GM19099 (cell line): ENCODE measurements around the gene OR10T2.

Source experiments
- POLR2A ChIP-seq: IDR thresholded peaks from 3 replicates; pipeline ENCODE4 v1.6.1; 2011; ENCODE audit warnings: low read depth; ENCODE audit not compliant: insufficient read length; ENCODE audit errors: extremely low read depth

OR10T2 gene

GRCh38 chr1:158371188-158371953 lies 27.9 kb downstream of the OR10T2 start:
- no peak for TF ChIP-seq POLR2A

GRCh38 chr1:158366783-158367182 lies 32.5 kb downstream of the OR10T2 start:
- TF ChIP-seq POLR2A = no peak

- no peak for TF ChIP-seq POLR2A
Measured at GRCh38 chr1:158362941-158363340, 36.3 kb downstream of the OR10T2 start.

- TF ChIP-seq POLR2A = no peak
Measured at GRCh38 chr1:158362482-158362881, 36.8 kb downstream of the OR10T2 start.

GRCh38 chr1:158357441-158357840 lies 41.8 kb downstream of the OR10T2 start:
- TF ChIP-seq POLR2A = no peak

- TF ChIP-seq POLR2A = no peak
Measured at GRCh38 chr1:158356616-158357015, 42.6 kb downstream of the OR10T2 start.

- TF ChIP-seq POLR2A = no peak
Measured at GRCh38 chr1:158355773-158356285, 43.4 kb downstream of the OR10T2 start.

GRCh38 chr1:158354255-158354654 lies 45.0 kb downstream of the OR10T2 start:
- no peak for TF ChIP-seq POLR2A

GRCh38 chr1:158353303-158354075 lies 45.8 kb downstream of the OR10T2 start, which contains the start of gene CD1E:
TSS of gene CD1E (plus strand) at chr1:158353894. CDS start at chr1:158353989, 95 bp downstream.
- no peak for TF ChIP-seq POLR2A
